Measurements from ENCODE around the gene ANKMY1. TPM values are rescaled to one million over a fixed set of nuclear protein-coding genes. Genes with fewer than 3 reads are reported as not detected.
A peak's percentile ranks its signal among the peaks of the same experiment; 100 is the strongest.

ANKMY1 gene
- total and polyA plus RNA-seq, 2 of the 13 experiments (the other 11 are each of a cell fraction or from before 2014, with no cell fraction given), result 11.7 to 18.8 TPM

GRCh38 chr2:240458900-240459391 is 98.8 kb downstream of the ANKMY1 start (continued):
- TF ChIP-seq CHD4 (IDR thresholded peaks at IDR 0.05; ENCODE audit: borderline replicate concordance, low read length) (no peak), SIN3A (IDR thresholded peaks at IDR 0.05; ENCODE audit: borderline replicate concordance, low read depth, low read length) (no peak), MATR3 (CRISPR knock-in tag; IDR thresholded peaks at IDR 0.05) (no peak)

- no peak for TF ChIP-seq ZNF839 (CRISPR knock-in tag; IDR thresholded peaks at IDR 0.05; ENCODE audit: borderline replicate concordance)
- 0 out of 2 replicates have a peak, but pooled peaks have one; percentile 30 for TF ChIP-seq HNRNPL (IDR thresholded peaks at IDR 0.05; ENCODE audit: low read depth, low read length)
- TF ChIP-seq ZNF574 (CRISPR knock-in tag; IDR thresholded peaks at IDR 0.05), result peak; percentile 20; the same call in 1 of the 2 replicates
- CTCF ChIA-PET (ENCODE audit: low intra/inter-chr PET ratio, low total read pairs), result no interaction called here
- no TSS peak for BruUV-seq (replicated peaks)
- intact Hi-C loops (cut with micrococcal nuclease; ENCODE audit: unreplicated experiment), result no loop called here
- 55% methylated on average over 10 of the region's 16 CpGs for WGBS (ENCODE audit: low lambda C conversion rate)
- no peaks in the 10 kb centered on the region for H3K79me2 ChIP-seq (ENCODE audit: insufficient read depth, low read length)
- H3K27me3 ChIP-seq (ENCODE audit: control insufficient read depth in 1 of 2, insufficient read depth in 2 of 2, low read length in 2 of 2), result peaks cover 23 to 42% of the 10 kb centered on the region in 2 experiments
- H4K20me1 ChIP-seq (ENCODE audit: insufficient read depth, low read length), result peaks cover 10% of the 10 kb centered on the region; the same call in 1 of the 2 replicates
- H3K27ac ChIP-seq (ENCODE audit: extremely low read length, insufficient read depth, low read length), result no peak overlapping the region
- H3K4me3 ChIP-seq (replicated peaks in 1 of 3; ENCODE audit: insufficient read depth in 1 of 3, low read depth in 2 of 3, low read length in 3 of 3), result no peak overlapping the region
- no peak overlapping the region for H3K4me2 ChIP-seq (ENCODE audit: low read depth, low read length)
- no peak overlapping the region for H2AFZ ChIP-seq (ENCODE audit: low read length)
- peak; percentile 18 for ATAC-seq
- in situ Hi-C loops (cut with HindIII; ENCODE audit: extremely low pct_ligation_motif_present, low pct_unique_long_range_greater_than_20kb), result no loop called here
- H3K9ac ChIP-seq (ENCODE audit: insufficient read depth, low read depth, low read length), result no peak overlapping the region
- DNase-seq (ENCODE audit: low spot score), result no peak
- H3K36me3 ChIP-seq (replicated peaks in 1 of 2; ENCODE audit: control insufficient read depth in 1 of 2, insufficient read depth in 2 of 2, low read length in 2 of 2), result no peaks in the 10 kb centered on the region
- POLR2A ChIA-PET, result no interaction called here
- FAIRE-seq, result no peak
- no peaks in the 10 kb centered on the region for H3K9me3 ChIP-seq (ENCODE audit: low read length)
- H3K4me1 ChIP-seq (ENCODE audit: insufficient read depth, low read length), result peaks cover 58% of the 10 kb centered on the region
Observed at GRCh38 chr2:240458044-240458899, 99.5 kb downstream of the ANKMY1 start.

Data from HepG2 (cell line).